Measurements from ENCODE around the gene LRAT. TPM values are rescaled to one million over a fixed set of nuclear protein-coding genes. Genes with fewer than 3 reads are reported as not detected.

The LRAT gene
- total and polyA plus RNA-seq, 9 of the 15 experiments (the other 6 are each of a cell fraction or from before 2014, with no cell fraction given) = 0.03 to 0.41 (median 0.07) TPM; not detected in 4

DNA sequence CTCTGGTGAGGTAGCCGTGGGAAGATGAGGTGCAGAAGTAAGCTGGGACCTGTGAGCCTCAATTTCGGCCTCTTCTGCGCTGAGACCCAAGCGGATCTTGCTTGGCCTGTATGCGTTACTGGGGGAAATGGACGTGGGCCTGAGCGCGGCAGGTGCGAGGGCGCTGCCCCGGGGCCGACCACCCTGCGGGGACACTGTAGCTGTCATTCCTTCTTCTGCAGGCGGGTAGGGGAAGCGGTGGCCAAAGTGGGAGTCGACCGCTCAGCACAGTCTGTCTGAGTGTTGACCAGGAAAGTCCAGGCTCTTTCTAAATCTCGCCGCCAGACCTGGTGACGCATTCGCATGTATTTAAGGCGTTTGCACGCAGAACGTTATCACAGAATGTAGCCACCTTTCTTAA is 3.3 kb upstream of the LRAT start:
- 4% methylated on average over 24 of the region's 24 CpGs for WGBS (ENCODE audit: insufficient coverage, low coverage, missing lambda C conversion rate)
- Histone ChIP-seq H3K36me3 (ENCODE audit: control insufficient read depth, insufficient read depth, low read length) (no peaks in the 10 kb centered on the region), H3K9me3 (replicated peaks; ENCODE audit: control insufficient read depth, insufficient read depth, low read depth, low read length) (no peaks in the 10 kb centered on the region), H3K9ac (ENCODE audit: insufficient read depth in 1 of 2, low read depth in 2 of 2, low read length in 2 of 2) (no peak overlapping the region), H3K9me1 (ENCODE audit: control insufficient read depth, insufficient read depth, low read length) (no peaks in the 10 kb centered on the region), H2AFZ (ENCODE audit: low read depth, low read length) (no peak overlapping the region), H3K27me3 (ENCODE audit: control insufficient read depth in 2 of 2, insufficient read depth in 2 of 2, low read length in 2 of 2) (peaks cover 15 to 39% of the 10 kb centered on the region in 2 experiments; a peak in 4 of 5 replicates), H3K4me1 (replicated peaks in 1 of 2; ENCODE audit: control insufficient read depth in 2 of 2, insufficient read depth in 2 of 2, low read length in 2 of 2) (peaks cover 0 to 16% of the 10 kb centered on the region in 2 experiments; a peak in 2 of 5 replicates), H3K27ac (ENCODE audit: extremely low read depth, low read depth, low read length) (no peak overlapping the region), H3K4me3 (no peak overlapping the region), H3K4me2 (ENCODE audit: insufficient read depth, low read length) (no peak overlapping the region), H4K20me1 (replicated peaks; ENCODE audit: control insufficient read depth, insufficient read depth, low read length) (no peaks in the 10 kb centered on the region), H3K79me2 (ENCODE audit: control insufficient read depth, insufficient read depth, low read length) (no peaks in the 10 kb centered on the region)
- no peak for DNase-seq (ENCODE audit: extremely low read depth in 1 of 4, low spot score in 3 of 4)
- TF ChIP-seq NFXL1 (CRISPR knock-in tag; IDR thresholded peaks at IDR 0.05) = no peak
- TF ChIP-seq NRF1 (conservative IDR thresholded peaks at IDR 0.05 in 1 of 2, IDR thresholded peaks at IDR 0.05 in 1 of 2) = no peak
- TF ChIP-seq FUS (optimal IDR thresholded peaks at IDR 0.05; ENCODE audit: low read depth, low read length) = no peak
- TF ChIP-seq EP400 (IDR thresholded peaks at IDR 0.05) = no peak
- TF ChIP-seq, protein P1, sequence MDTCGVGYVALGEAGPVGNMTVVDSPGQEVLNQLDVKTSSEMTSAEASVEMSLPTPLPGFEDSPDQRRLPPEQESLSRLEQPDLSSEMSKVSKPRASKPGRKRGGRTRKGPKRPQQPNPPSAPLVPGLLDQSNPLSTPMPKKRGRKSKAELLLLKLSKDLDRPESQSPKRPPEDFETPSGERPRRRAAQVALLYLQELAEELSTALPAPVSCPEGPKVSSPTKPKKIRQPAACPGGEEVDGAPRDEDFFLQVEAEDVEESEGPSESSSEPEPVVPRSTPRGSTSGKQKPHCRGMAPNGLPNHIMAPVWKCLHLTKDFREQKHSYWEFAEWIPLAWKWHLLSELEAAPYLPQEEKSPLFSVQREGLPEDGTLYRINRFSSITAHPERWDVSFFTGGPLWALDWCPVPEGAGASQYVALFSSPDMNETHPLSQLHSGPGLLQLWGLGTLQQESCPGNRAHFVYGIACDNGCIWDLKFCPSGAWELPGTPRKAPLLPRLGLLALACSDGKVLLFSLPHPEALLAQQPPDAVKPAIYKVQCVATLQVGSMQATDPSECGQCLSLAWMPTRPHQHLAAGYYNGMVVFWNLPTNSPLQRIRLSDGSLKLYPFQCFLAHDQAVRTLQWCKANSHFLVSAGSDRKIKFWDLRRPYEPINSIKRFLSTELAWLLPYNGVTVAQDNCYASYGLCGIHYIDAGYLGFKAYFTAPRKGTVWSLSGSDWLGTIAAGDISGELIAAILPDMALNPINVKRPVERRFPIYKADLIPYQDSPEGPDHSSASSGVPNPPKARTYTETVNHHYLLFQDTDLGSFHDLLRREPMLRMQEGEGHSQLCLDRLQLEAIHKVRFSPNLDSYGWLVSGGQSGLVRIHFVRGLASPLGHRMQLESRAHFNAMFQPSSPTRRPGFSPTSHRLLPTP (IDR thresholded peaks at IDR 0.05; ENCODE audit: borderline replicate concordance, extremely low read depth, insufficient read length) = no peak
- no peak for TF ChIP-seq HDAC1 (IDR thresholded peaks at IDR 0.05)
- TF ChIP-seq HNRNPH1 (optimal IDR thresholded peaks at IDR 0.05; ENCODE audit: low read depth, low read length) = no peak
- no peak for TF ChIP-seq RBM15 (IDR thresholded peaks at IDR 0.05; ENCODE audit: insufficient read depth, low read length)
- no peak for TF ChIP-seq ZKSCAN8 (CRISPR knock-in tag; IDR thresholded peaks at IDR 0.05)
- TF ChIP-seq TAF7 (tag; IDR thresholded peaks at IDR 0.05) = no peak
- in situ Hi-C loops (cut with MboI) = no loop called here
- ATAC-seq = no peak; the same call in 2 of the 3 replicates
- intact Hi-C loops (cut with micrococcal nuclease) = no loop called here
- POLR2A ChIA-PET = no interaction called here
- BruUV-seq (replicated peaks) = no TSS peak
- CTCF ChIA-PET (ENCODE audit: low intra/inter-chr PET ratio) = no interaction called here
- no peak for FAIRE-seq

Measured in K562 (cell line).